RWPE2 (cell line): ENCODE measurements around the gene PPP6R3.

Source experiments
- ATAC-seq: fragments of 200-7000 bp; cut with Tn5 transposase; 3 replicates; pipeline ENCODE4 v1.9.1; 2021; ENCODE audit warnings: low read depth
- DNase-seq: peaks from one replicate; pipeline ENCODE4 v3.0.0-alpha.2; 2020; ENCODE audit warnings: low spot score
- H3K27ac ChIP-seq: fragments of 450-650 bp; 2 replicates; pipeline ENCODE4 v1.5.1; 2017; ENCODE audit warnings: mild to moderate bottlenecking; ENCODE audit not compliant: poor library complexity, severe bottlenecking
- H3K27me3 ChIP-seq: fragments of 250-450 bp; sonication (Bioruptor Pico); 2 replicates; pipeline ENCODE4 v1.5.1; 2021; ENCODE audit warnings: mild to moderate bottlenecking, moderate library complexity; ENCODE audit not compliant: insufficient read depth, poor library complexity, severe bottlenecking
- H3K36me3 ChIP-seq: fragments of 250-450 bp; sonication (Bioruptor Pico); 2 replicates; pipeline ENCODE4 v1.5.1; 2020; ENCODE audit warnings: low read depth, mild to moderate bottlenecking, moderate library complexity
- H3K4me1 ChIP-seq: fragments of 250-450 bp; sonication (Bioruptor Pico); 2 replicates; pipeline ENCODE4 v1.5.1; 2021; ENCODE audit warnings: mild to moderate bottlenecking, moderate library complexity; ENCODE audit not compliant: insufficient read depth, poor library complexity, severe bottlenecking
- H3K4me3 ChIP-seq: fragments of 250-450 bp; sonication (Bioruptor Pico); 2 replicates; pipeline ENCODE4 v1.5.1; 2021; ENCODE audit warnings: mild to moderate bottlenecking, moderate library complexity; ENCODE audit not compliant: severe bottlenecking
- H3K9me3 ChIP-seq: fragments of 250-450 bp; sonication (Bioruptor Pico); 2 replicates; pipeline ENCODE4 v1.5.1; 2021; ENCODE audit warnings: mild to moderate bottlenecking, moderate library complexity; ENCODE audit not compliant: severe bottlenecking
- TF ChIP-seq, protein P1 (sequence below): fragments of 450-650 bp; IDR thresholded peaks from one replicate; pipeline ENCODE4 v1.5.1; 2017; ENCODE audit warnings: mild to moderate bottlenecking, moderate library complexity; ENCODE audit not compliant: poor library complexity, severe bottlenecking

PPP6R3 gene

DNA sequence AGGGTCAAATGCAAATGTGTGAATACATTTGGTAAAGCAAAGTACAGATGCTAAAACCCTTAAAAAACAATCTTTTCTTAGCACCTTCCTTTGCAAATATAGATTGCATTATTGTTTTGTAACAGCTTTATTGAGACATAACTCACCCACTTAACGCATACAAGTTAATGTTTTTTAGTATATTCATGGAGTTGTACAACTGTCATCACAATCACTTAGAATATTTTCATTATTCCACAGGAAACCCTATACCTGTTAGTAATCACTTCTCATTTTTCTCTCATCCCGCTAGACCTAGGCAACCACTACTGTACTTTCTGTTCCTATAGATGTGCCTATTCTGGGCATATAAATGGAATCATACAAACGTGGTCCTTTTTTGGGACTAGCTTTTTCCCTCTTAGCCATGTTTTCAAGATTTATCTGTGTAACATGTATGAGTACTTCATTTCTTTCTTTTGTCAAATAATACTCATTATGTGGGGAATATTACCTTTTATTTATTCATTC is 34.7 kb downstream of the PPP6R3 start:
- Histone ChIP-seq H3K9me3 (no peaks in the 10 kb centered on the region), H3K4me3 (no peak overlapping the region), H3K4me1 (peaks cover 10% of the 10 kb centered on the region), H3K36me3 (no peaks in the 10 kb centered on the region), H3K27me3 (no peaks in the 10 kb centered on the region), H3K27ac (no peak overlapping the region)
- ATAC-seq (no peak), DNase-seq (no peak)
- TF ChIP-seq, protein P1, sequence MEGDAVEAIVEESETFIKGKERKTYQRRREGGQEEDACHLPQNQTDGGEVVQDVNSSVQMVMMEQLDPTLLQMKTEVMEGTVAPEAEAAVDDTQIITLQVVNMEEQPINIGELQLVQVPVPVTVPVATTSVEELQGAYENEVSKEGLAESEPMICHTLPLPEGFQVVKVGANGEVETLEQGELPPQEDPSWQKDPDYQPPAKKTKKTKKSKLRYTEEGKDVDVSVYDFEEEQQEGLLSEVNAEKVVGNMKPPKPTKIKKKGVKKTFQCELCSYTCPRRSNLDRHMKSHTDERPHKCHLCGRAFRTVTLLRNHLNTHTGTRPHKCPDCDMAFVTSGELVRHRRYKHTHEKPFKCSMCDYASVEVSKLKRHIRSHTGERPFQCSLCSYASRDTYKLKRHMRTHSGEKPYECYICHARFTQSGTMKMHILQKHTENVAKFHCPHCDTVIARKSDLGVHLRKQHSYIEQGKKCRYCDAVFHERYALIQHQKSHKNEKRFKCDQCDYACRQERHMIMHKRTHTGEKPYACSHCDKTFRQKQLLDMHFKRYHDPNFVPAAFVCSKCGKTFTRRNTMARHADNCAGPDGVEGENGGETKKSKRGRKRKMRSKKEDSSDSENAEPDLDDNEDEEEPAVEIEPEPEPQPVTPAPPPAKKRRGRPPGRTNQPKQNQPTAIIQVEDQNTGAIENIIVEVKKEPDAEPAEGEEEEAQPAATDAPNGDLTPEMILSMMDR = no peak

DNA sequence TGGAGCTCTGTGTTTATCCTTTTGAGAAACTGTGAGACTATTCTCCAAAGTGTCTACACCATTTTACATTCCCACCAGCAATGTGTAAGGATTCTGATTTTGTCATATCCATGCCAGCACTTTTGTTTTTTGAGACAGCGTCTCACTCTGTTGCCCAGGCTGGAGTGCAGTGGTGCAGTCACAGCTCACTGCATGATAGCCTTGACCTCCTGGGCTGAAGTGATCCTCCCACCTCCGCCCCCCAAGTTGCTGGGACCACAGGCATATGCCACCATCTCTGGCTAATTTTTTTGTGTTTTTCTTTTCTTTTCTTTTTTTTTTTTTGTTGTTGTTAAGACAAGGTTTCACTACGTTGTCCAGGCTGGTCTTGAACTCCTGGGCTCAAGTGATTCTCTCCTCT is 35.3 kb downstream of the PPP6R3 start:
- Histone ChIP-seq H3K27ac (no peak overlapping the region), H3K4me3 (no peak overlapping the region), H3K36me3 (no peaks in the 10 kb centered on the region), H3K27me3 (no peaks in the 10 kb centered on the region), H3K4me1 (peaks cover 10% of the 10 kb centered on the region), H3K9me3 (no peaks in the 10 kb centered on the region)
- DNase-seq (no peak), ATAC-seq (no peak)
- TF ChIP-seq, protein P1 = no peak

DNA sequence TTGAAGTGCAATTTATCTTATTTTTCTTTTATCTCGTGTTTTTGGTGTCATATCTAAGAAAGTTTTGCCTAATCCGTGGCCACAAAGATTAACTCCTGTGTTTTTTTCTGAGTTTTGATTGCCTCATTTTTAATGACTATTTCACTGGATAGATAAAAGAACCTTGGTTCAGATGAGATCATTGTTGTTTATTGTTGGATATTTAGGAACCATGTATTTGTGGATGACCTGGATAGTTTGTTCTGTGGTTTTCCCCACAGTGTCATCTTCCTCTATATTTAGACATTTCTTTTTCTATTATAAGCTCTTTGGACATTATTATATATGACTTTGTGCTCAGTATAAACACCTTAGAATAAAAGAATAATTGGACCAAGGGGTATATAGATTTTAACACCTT is 37.2 kb downstream of the PPP6R3 start:
- Histone ChIP-seq H3K9me3 (no peaks in the 10 kb centered on the region), H3K4me1 (peaks cover 10% of the 10 kb centered on the region), H3K27me3 (no peaks in the 10 kb centered on the region), H3K27ac (no peak overlapping the region), H3K4me3 (no peak overlapping the region), H3K36me3 (no peaks in the 10 kb centered on the region)
- TF ChIP-seq, protein P1 = no peak
- DNase-seq = no peak
- ATAC-seq = no peak

DNA sequence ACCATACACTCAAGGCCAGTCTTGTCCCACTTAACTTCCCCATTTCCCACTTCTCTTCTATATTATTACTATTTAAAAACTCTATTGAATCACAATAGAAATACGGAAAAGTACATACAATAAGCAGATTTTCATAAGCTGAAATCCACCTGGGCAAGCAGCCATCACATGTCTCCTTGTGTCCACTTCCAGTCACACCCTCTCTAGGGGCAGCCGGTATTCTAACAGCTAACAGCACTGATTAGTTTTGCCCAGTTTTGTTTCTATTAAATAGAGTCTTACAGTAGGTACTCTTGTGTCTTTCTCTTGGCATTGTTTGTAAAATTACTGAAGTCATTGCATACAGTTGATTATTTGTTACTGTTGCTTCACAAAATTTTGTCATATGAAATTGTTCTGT is 37.8 kb downstream of the PPP6R3 start:
- no peaks in the 10 kb centered on the region for H3K36me3 ChIP-seq
- ATAC-seq = no peak
- no peak overlapping the region for H3K27ac ChIP-seq
- peaks cover 10% of the 10 kb centered on the region for H3K4me1 ChIP-seq
- TF ChIP-seq, protein P1 = no peak
- no peak for DNase-seq
- no peaks in the 10 kb centered on the region for H3K9me3 ChIP-seq
- no peaks in the 10 kb centered on the region for H3K27me3 ChIP-seq
- H3K4me3 ChIP-seq = no peak overlapping the region

DNA sequence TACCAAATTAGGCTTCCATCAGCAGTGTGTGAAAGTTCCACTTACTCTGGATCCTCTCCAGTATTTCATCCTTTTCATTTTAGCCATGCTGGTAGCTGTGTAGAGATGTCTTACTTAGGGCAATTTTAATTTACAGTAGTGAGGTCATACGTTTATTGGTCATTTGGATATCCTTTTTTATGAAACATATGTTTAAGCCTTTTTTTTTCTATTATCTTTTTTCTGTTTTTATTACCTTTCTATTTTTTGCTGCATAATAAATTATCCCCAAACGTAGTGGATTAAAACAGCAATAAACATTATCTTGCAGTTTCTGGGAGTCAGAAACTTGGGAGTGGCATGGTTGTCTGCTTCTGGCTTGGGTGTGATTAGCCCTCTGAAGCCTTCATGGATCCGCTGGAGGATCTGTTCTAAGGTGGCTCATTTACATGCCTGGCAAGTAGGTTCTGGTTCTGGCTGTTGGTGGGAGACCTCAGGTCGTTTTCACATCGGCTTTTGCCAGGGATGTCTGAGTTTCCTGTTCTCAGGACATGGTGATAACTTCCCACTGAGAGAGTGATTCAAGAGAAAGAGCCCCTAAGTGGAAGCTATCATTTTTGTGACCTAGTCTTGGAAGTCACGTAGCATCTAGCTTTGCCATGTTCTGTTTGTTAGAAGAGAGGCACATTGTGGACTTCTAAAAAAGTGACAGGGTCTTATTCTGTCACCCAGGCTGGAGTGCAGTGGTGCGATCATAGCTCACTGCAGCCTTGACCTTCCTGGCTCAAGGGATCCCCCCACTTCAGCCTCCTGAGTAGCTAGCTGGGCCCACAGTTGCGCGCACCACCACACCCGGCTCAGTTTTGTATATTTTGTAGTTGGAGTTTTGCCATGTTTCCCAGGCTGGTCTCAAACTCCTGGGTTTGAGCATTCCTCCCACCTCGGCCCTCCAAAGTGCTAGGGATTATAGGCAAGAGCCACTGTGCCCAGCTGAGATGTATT is 38.6 kb downstream of the PPP6R3 start:
- peaks cover 10% of the 10 kb centered on the region for H3K4me1 ChIP-seq
- DNase-seq = no peak
- TF ChIP-seq, protein P1 = no peak
- H3K4me3 ChIP-seq = no peak overlapping the region
- ATAC-seq = no peak
- no peaks in the 10 kb centered on the region for H3K9me3 ChIP-seq
- no peaks in the 10 kb centered on the region for H3K27me3 ChIP-seq
- H3K27ac ChIP-seq = no peak overlapping the region
- H3K36me3 ChIP-seq = no peaks in the 10 kb centered on the region
